ENCODE data around the gene HOXA11.

HOXA11 gene

GRCh38 chr7:27156508-27156898, 28.5 kb downstream of the HOXA11 start, which contains the start of gene HOXA7:
HOXA7 (minus strand) TSS chr7:27156675; CDS start chr7:27156545, 130 bp downstream.
- Histone ChIP-seq H3K27ac (ENCODE audit: low read length, poor library complexity, severe bottlenecking) (no peak within 1 kb of the TSS), H3K36me3 (ENCODE audit: control insufficient read depth in 1 of 2, insufficient read depth in 2 of 2, low read depth in 1 of 2, low read length in 2 of 2) (peaks cover 0 to 23% of the 10 kb centered on the region in 2 experiments), H3K4me2 (ENCODE audit: low read length, poor library complexity, severe bottlenecking) (no peak within 1 kb of the TSS), H2AFZ (ENCODE audit: low read depth, low read length) (peak within 1 kb of the TSS; percentile 36), H3K9me3 (ENCODE audit: control insufficient read depth, low read length) (no peaks in the 10 kb centered on the region), H3K23ac (ENCODE audit: low read length in 2 of 2) (peak within 1 kb of the TSS in 1 of 2 experiments; percentile 41), H3K4me1 (ENCODE audit: control insufficient read depth, insufficient read depth, low read depth, low read length) (peaks cover 18% of the 10 kb centered on the region), H3K79me1 (replicated peaks; ENCODE audit: low read length, poor library complexity, severe bottlenecking) (peaks cover 8% of the 10 kb centered on the region), H4K91ac (ENCODE audit: low read length) (no peak within 1 kb of the TSS), H3K14ac (ENCODE audit: low read length in 2 of 2) (no peak within 1 kb of the TSS), H2BK5ac (ENCODE audit: low read depth, low read length, poor library complexity, severe bottlenecking) (no peak within 1 kb of the TSS), H3K18ac (ENCODE audit: low read depth in 1 of 2, low read length in 2 of 2) (peak within 1 kb of the TSS; percentile 34 to 41), H2AK5ac (ENCODE audit: low read length, severe bottlenecking) (no peak within 1 kb of the TSS), H2BK12ac (ENCODE audit: low read length in 2 of 2) (no peak within 1 kb of the TSS), H3K4ac (ENCODE audit: low read depth in 1 of 2, low read length in 2 of 2) (no peak within 1 kb of the TSS), H3K27me3 (ENCODE audit: control insufficient read depth in 1 of 2, insufficient read depth in 1 of 2, low read length in 2 of 2) (peaks cover 0 to 73% of the 10 kb centered on the region in 2 experiments), H3K4me3 (ENCODE audit: insufficient read depth in 1 of 2, low read depth in 1 of 2, low read length in 2 of 2) (peak within 1 kb of the TSS; percentile 32 to 82), H2BK120ac (ENCODE audit: low read depth, low read length) (no peak within 1 kb of the TSS), H3K9ac (ENCODE audit: low read length) (peak within 1 kb of the TSS; percentile 90), H4K8ac (ENCODE audit: low read length) (peak within 1 kb of the TSS; percentile 57), H2BK15ac (ENCODE audit: low read depth, poor library complexity, severe bottlenecking) (no peak within 1 kb of the TSS)
- whole genome bisulfite sequencing = 38% methylated on average over 33 of the region's 33 CpGs
- no peak for DNase-seq

GRCh38 chr7:27155816-27156507, 29.1 kb downstream of the HOXA11 start:
- Histone ChIP-seq H3K27ac (ENCODE audit: low read length, poor library complexity, severe bottlenecking) (no peak overlapping the region), H4K8ac (ENCODE audit: low read length) (peak overlapping the region; percentile 47), H3K36me3 (ENCODE audit: control insufficient read depth in 1 of 2, insufficient read depth in 2 of 2, low read depth in 1 of 2, low read length in 2 of 2) (peaks cover 0 to 26% of the 10 kb centered on the region in 2 experiments), H2BK15ac (ENCODE audit: low read depth, poor library complexity, severe bottlenecking) (no peak overlapping the region), H3K4me1 (ENCODE audit: control insufficient read depth, insufficient read depth, low read depth, low read length) (peaks cover 16% of the 10 kb centered on the region), H3K9me3 (ENCODE audit: control insufficient read depth, low read length) (no peaks in the 10 kb centered on the region), H3K23ac (ENCODE audit: low read length in 2 of 2) (peak overlapping the region in 1 of 2 experiments; percentile 41), H2BK12ac (ENCODE audit: low read length in 2 of 2) (no peak overlapping the region), H2BK120ac (ENCODE audit: low read depth, low read length) (no peak overlapping the region), H3K14ac (ENCODE audit: low read length in 2 of 2) (no peak overlapping the region), H3K9ac (ENCODE audit: low read length) (peak overlapping the region; percentile 90), H3K27me3 (ENCODE audit: control insufficient read depth in 1 of 2, insufficient read depth in 1 of 2, low read length in 2 of 2) (peaks cover 0 to 78% of the 10 kb centered on the region in 2 experiments), H2AK5ac (ENCODE audit: low read length, severe bottlenecking) (no peak overlapping the region), H2BK5ac (ENCODE audit: low read depth, low read length, poor library complexity, severe bottlenecking) (no peak overlapping the region), H4K91ac (ENCODE audit: low read length) (no peak overlapping the region), H3K4ac (ENCODE audit: low read depth in 1 of 2, low read length in 2 of 2) (no peak overlapping the region), H3K18ac (ENCODE audit: low read depth in 1 of 2, low read length in 2 of 2) (peak overlapping the region; percentile 34 to 41), H3K4me2 (ENCODE audit: low read length, poor library complexity, severe bottlenecking) (no peak overlapping the region), H3K79me1 (replicated peaks; ENCODE audit: low read length, poor library complexity, severe bottlenecking) (peaks cover 8% of the 10 kb centered on the region), H3K4me3 (ENCODE audit: insufficient read depth in 1 of 2, low read depth in 1 of 2, low read length in 2 of 2) (peak overlapping the region; percentile 32 to 82), H2AFZ (ENCODE audit: low read depth, low read length) (peak overlapping the region; percentile 36)
- 31% methylated on average over 63 of the region's 63 CpGs for WGBS
- no peak for DNase-seq

- no peak overlapping the region for H3K14ac ChIP-seq (ENCODE audit: low read length in 2 of 2)
- peaks cover 7% of the 10 kb centered on the region for H3K79me1 ChIP-seq (replicated peaks; ENCODE audit: low read length, poor library complexity, severe bottlenecking)
- H3K18ac ChIP-seq (ENCODE audit: low read depth in 1 of 2, low read length in 2 of 2) = peak overlapping the region; percentile 13 to 24
- H4K91ac ChIP-seq (ENCODE audit: low read length) = no peak overlapping the region
- peak overlapping the region in 1 of 2 experiments; percentile 45 for H2BK12ac ChIP-seq (ENCODE audit: low read length in 2 of 2)
- no peak overlapping the region for H3K4me2 ChIP-seq (ENCODE audit: low read length, poor library complexity, severe bottlenecking)
- H3K36me3 ChIP-seq (ENCODE audit: control insufficient read depth in 1 of 2, insufficient read depth in 2 of 2, low read depth in 1 of 2, low read length in 2 of 2) = peaks cover 0 to 31% of the 10 kb centered on the region in 2 experiments
- whole genome bisulfite sequencing = 40% methylated on average over 43 of the region's 48 CpGs
- peaks cover 13% of the 10 kb centered on the region for H3K4me1 ChIP-seq (ENCODE audit: control insufficient read depth, insufficient read depth, low read depth, low read length)
- H3K23ac ChIP-seq (ENCODE audit: low read length in 2 of 2) = peak overlapping the region in 1 of 2 experiments; percentile 81
- peak overlapping the region; percentile 92 for H4K8ac ChIP-seq (ENCODE audit: low read length)
- H2BK120ac ChIP-seq (ENCODE audit: low read depth, low read length) = no peak overlapping the region
- H3K27me3 ChIP-seq (ENCODE audit: control insufficient read depth in 1 of 2, insufficient read depth in 1 of 2, low read length in 2 of 2) = peaks cover 0 to 78% of the 10 kb centered on the region in 2 experiments
- H2AFZ ChIP-seq (ENCODE audit: low read depth, low read length) = peak overlapping the region; percentile 15
- no peak overlapping the region for H3K27ac ChIP-seq (ENCODE audit: low read length, poor library complexity, severe bottlenecking)
- H3K9me3 ChIP-seq (ENCODE audit: control insufficient read depth, low read length) = no peaks in the 10 kb centered on the region
- peak overlapping the region; percentile 90 for H3K9ac ChIP-seq (ENCODE audit: low read length)
- H2BK15ac ChIP-seq (ENCODE audit: low read depth, poor library complexity, severe bottlenecking) = no peak overlapping the region
- peak overlapping the region in 1 of 2 experiments; percentile 82 for H3K4me3 ChIP-seq (ENCODE audit: insufficient read depth in 1 of 2, low read depth in 1 of 2, low read length in 2 of 2)
- H2BK5ac ChIP-seq (ENCODE audit: low read depth, low read length, poor library complexity, severe bottlenecking) = no peak overlapping the region
- H2AK5ac ChIP-seq (ENCODE audit: low read length, severe bottlenecking) = no peak overlapping the region
- H3K4ac ChIP-seq (ENCODE audit: low read depth in 1 of 2, low read length in 2 of 2) = no peak overlapping the region
- no peak for DNase-seq
These were observed 29.9 kb downstream of the HOXA11 start for GRCh38 chr7:27154901-27155815.

GRCh38 chr7:27154369-27154768, 30.7 kb downstream of the HOXA11 start:
- no peak for DNase-seq
- no peak overlapping the region for H2BK12ac ChIP-seq (ENCODE audit: low read length in 2 of 2)
- no peak overlapping the region for H3K4ac ChIP-seq (ENCODE audit: low read depth in 1 of 2, low read length in 2 of 2)
- H2AK5ac ChIP-seq (ENCODE audit: low read length, severe bottlenecking) = no peak overlapping the region
- H3K18ac ChIP-seq (ENCODE audit: low read depth in 1 of 2, low read length in 2 of 2) = no peak overlapping the region
- H3K4me1 ChIP-seq (ENCODE audit: control insufficient read depth, insufficient read depth, low read depth, low read length) = peaks cover 11% of the 10 kb centered on the region
- H3K36me3 ChIP-seq (ENCODE audit: control insufficient read depth in 1 of 2, insufficient read depth in 2 of 2, low read depth in 1 of 2, low read length in 2 of 2) = peaks cover 0 to 31% of the 10 kb centered on the region in 2 experiments
- no peak overlapping the region for H2BK120ac ChIP-seq (ENCODE audit: low read depth, low read length)
- 78% methylated on average over 8 of the region's 10 CpGs for WGBS
- no peak overlapping the region for H2AFZ ChIP-seq (ENCODE audit: low read depth, low read length)
- no peak overlapping the region for H4K8ac ChIP-seq (ENCODE audit: low read length)
- H3K79me1 ChIP-seq (replicated peaks; ENCODE audit: low read length, poor library complexity, severe bottlenecking) = peaks cover 9% of the 10 kb centered on the region
- H3K4me3 ChIP-seq (ENCODE audit: insufficient read depth in 1 of 2, low read depth in 1 of 2, low read length in 2 of 2) = peak overlapping the region in 1 of 2 experiments; percentile 82
- no peak overlapping the region for H3K4me2 ChIP-seq (ENCODE audit: low read length, poor library complexity, severe bottlenecking)
- peak overlapping the region; percentile 90 for H3K9ac ChIP-seq (ENCODE audit: low read length)
- H3K27ac ChIP-seq (ENCODE audit: low read length, poor library complexity, severe bottlenecking) = no peak overlapping the region
- no peak overlapping the region for H2BK15ac ChIP-seq (ENCODE audit: low read depth, poor library complexity, severe bottlenecking)
- H3K14ac ChIP-seq (ENCODE audit: low read length in 2 of 2) = no peak overlapping the region
- no peak overlapping the region for H2BK5ac ChIP-seq (ENCODE audit: low read depth, low read length, poor library complexity, severe bottlenecking)
- H3K9me3 ChIP-seq (ENCODE audit: control insufficient read depth, low read length) = no peaks in the 10 kb centered on the region
- H4K91ac ChIP-seq (ENCODE audit: low read length) = no peak overlapping the region
- H3K27me3 ChIP-seq (ENCODE audit: control insufficient read depth in 1 of 2, insufficient read depth in 1 of 2, low read length in 2 of 2) = peaks cover 0 to 78% of the 10 kb centered on the region in 2 experiments
- no peak overlapping the region for H3K23ac ChIP-seq (ENCODE audit: low read length in 2 of 2)
